ENCODE measurements around the gene PCDHA2.

GRCh38 chr5:140835622-140836510 lies 41.2 kb downstream of the PCDHA2 start:
- no peak for TF ChIP-seq CTCF (IDR thresholded peaks at IDR 0.05; ENCODE audit: poor library complexity, severe bottlenecking)
- no peak for TF ChIP-seq RAD21 (conservative IDR thresholded peaks at IDR 0.05)
- no peak for TF ChIP-seq POLR2AphosphoS5 (IDR thresholded peaks at IDR 0.05)
- no peak for TF ChIP-seq SMC3 (conservative IDR thresholded peaks at IDR 0.05; ENCODE audit: poor library complexity)
- TF ChIP-seq, protein P1, sequence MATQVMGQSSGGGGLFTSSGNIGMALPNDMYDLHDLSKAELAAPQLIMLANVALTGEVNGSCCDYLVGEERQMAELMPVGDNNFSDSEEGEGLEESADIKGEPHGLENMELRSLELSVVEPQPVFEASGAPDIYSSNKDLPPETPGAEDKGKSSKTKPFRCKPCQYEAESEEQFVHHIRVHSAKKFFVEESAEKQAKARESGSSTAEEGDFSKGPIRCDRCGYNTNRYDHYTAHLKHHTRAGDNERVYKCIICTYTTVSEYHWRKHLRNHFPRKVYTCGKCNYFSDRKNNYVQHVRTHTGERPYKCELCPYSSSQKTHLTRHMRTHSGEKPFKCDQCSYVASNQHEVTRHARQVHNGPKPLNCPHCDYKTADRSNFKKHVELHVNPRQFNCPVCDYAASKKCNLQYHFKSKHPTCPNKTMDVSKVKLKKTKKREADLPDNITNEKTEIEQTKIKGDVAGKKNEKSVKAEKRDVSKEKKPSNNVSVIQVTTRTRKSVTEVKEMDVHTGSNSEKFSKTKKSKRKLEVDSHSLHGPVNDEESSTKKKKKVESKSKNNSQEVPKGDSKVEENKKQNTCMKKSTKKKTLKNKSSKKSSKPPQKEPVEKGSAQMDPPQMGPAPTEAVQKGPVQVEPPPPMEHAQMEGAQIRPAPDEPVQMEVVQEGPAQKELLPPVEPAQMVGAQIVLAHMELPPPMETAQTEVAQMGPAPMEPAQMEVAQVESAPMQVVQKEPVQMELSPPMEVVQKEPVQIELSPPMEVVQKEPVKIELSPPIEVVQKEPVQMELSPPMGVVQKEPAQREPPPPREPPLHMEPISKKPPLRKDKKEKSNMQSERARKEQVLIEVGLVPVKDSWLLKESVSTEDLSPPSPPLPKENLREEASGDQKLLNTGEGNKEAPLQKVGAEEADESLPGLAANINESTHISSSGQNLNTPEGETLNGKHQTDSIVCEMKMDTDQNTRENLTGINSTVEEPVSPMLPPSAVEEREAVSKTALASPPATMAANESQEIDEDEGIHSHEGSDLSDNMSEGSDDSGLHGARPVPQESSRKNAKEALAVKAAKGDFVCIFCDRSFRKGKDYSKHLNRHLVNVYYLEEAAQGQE (IDR thresholded peaks at IDR 0.05; ENCODE audit: borderline replicate concordance): no peak
- no peak for TF ChIP-seq EP300 (conservative IDR thresholded peaks at IDR 0.05; ENCODE audit: poor library complexity, severe bottlenecking)
- TF ChIP-seq MXI1 (conservative IDR thresholded peaks at IDR 0.05; ENCODE audit: poor library complexity, severe bottlenecking): no peak
- no peak for TF ChIP-seq EZH2 (IDR thresholded peaks at IDR 0.05; ENCODE audit: borderline replicate concordance, insufficient read depth, low read length, poor library complexity, severe bottlenecking)

Measured in neural cell (in vitro differentiated cells).